ENCODE measurements around the gene MSH2.

DNA sequence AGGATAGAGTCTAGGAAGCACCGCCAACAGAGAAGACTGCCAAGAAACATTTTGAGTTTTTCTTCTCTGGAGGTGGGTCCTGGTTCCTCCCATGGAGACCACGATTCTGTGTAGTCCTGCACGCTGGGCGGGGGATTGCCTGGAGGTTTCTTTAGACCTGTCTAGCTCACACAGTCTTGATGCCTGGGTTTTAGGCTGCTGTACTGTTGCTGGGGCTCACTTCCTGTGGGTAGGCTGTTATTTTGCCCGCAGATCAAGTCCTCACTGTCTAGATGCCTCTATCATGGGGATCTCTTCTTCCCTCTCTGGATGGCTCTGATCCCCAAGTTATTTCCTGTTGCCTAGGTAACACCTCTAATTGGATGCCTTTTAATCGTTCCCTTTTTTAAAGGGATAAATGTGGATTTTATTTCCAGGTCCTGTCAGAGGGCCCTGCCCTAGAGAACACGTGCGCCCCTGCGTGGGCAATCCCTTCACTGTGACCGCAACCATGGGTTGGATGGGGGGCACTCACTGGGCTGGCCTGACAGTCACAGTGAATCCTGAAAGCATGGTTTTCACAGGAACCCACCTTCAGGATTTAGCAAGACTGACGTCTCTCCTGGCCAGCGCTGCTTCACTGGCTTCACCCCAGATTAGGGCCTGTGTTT lies 115.7 kb downstream of the MSH2 start:
- TF ChIP-seq, protein P1, sequence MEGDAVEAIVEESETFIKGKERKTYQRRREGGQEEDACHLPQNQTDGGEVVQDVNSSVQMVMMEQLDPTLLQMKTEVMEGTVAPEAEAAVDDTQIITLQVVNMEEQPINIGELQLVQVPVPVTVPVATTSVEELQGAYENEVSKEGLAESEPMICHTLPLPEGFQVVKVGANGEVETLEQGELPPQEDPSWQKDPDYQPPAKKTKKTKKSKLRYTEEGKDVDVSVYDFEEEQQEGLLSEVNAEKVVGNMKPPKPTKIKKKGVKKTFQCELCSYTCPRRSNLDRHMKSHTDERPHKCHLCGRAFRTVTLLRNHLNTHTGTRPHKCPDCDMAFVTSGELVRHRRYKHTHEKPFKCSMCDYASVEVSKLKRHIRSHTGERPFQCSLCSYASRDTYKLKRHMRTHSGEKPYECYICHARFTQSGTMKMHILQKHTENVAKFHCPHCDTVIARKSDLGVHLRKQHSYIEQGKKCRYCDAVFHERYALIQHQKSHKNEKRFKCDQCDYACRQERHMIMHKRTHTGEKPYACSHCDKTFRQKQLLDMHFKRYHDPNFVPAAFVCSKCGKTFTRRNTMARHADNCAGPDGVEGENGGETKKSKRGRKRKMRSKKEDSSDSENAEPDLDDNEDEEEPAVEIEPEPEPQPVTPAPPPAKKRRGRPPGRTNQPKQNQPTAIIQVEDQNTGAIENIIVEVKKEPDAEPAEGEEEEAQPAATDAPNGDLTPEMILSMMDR (IDR thresholded peaks at IDR 0.05), result no peak
- TF ChIP-seq POLR2A (IDR thresholded peaks at IDR 0.05), result no peak

Data from vagina (tissue), 2 donors.